Measurements from ENCODE around the gene MEX3A. TPM values are rescaled to one million over a fixed set of nuclear protein-coding genes. Genes with fewer than 3 reads are reported as not detected.

The MEX3A gene
- total and polyA plus RNA-seq, 10 donors = 0.11 to 0.76 (median 0.30) TPM

GRCh38 chr1:156075162-156075561, 7.1 kb downstream of the MEX3A start:
- WGBS, 5 donors = 16 to 57% (median 41%) methylated on average over 3 of the region's 3 CpGs
- TF ChIP-seq POLR2A (IDR thresholded peaks at IDR 0.05) (no peak), POLR2AphosphoS5 (IDR thresholded peaks at IDR 0.05) (no peak), CTCF (IDR thresholded peaks at IDR 0.05 in 8 of 11, conservative IDR thresholded peaks at IDR 0.05 in 3 of 11) (no peak)

GRCh38 chr1:156074661-156075060, 7.6 kb downstream of the MEX3A start:
- no peak overlapping the region for H3K4me3 ChIP-seq
- DNase-seq = no peak
- no peak overlapping the region for H3K27ac ChIP-seq
- H3K27me3 ChIP-seq (replicated peaks in 1 of 7) = peaks cover 0 to 22% (median 0%) of the 10 kb centered on the region in 7 donors
- H3K4me1 ChIP-seq = peaks cover 5 to 28% (median 18%) of the 10 kb centered on the region in 6 donors
- no peaks in the 10 kb centered on the region for H3K36me3 ChIP-seq
- intact Hi-C loops (cut with DNase I; ENCODE audit: low total_unique reads) = no loop called here
- no peaks in the 10 kb centered on the region for H3K9me3 ChIP-seq
- 62 to 87% (median 71%) methylated on average over 5 to 8 of the region's 8 CpGs for WGBS, 5 donors
- TF ChIP-seq CTCF (IDR thresholded peaks at IDR 0.05 in 8 of 11, conservative IDR thresholded peaks at IDR 0.05 in 3 of 11) = no peak
- TF ChIP-seq POLR2A (IDR thresholded peaks at IDR 0.05) = no peak
- TF ChIP-seq POLR2AphosphoS5 (IDR thresholded peaks at IDR 0.05) = no peak

More at GRCh38 chr1:156075162-156075561, 7.1 kb downstream of the MEX3A start:
- Histone ChIP-seq H3K36me3 (no peaks in the 10 kb centered on the region), H3K27me3 (replicated peaks in 1 of 7) (peaks cover 0 to 21% (median 0%) of the 10 kb centered on the region in 7 donors), H3K27ac (no peak overlapping the region), H3K4me3 (no peak overlapping the region), H3K4me1 (peaks cover 5 to 28% (median 18%) of the 10 kb centered on the region in 6 donors), H3K9me3 (no peaks in the 10 kb centered on the region)
- DNase-seq = no peak
- intact Hi-C loops (cut with DNase I; ENCODE audit: low total_unique reads) = no loop called here

GRCh38 chr1:156073740-156074139, 8.5 kb downstream of the MEX3A start:
- no peak overlapping the region for H3K27ac ChIP-seq
- DNase-seq = no peak
- H3K36me3 ChIP-seq = no peaks in the 10 kb centered on the region
- intact Hi-C loops (cut with DNase I; ENCODE audit: low total_unique reads) = no loop called here
- no peaks in the 10 kb centered on the region for H3K9me3 ChIP-seq
- peaks cover 5 to 28% (median 18%) of the 10 kb centered on the region in 6 donors for H3K4me1 ChIP-seq
- 69 to 85% (median 79%) methylated on average over 5 of the region's 5 CpGs for WGBS, 5 donors
- TF ChIP-seq POLR2AphosphoS5 (IDR thresholded peaks at IDR 0.05) (no peak), POLR2A (IDR thresholded peaks at IDR 0.05) (no peak), CTCF (IDR thresholded peaks at IDR 0.05 in 8 of 11, conservative IDR thresholded peaks at IDR 0.05 in 3 of 11) (no peak)
- H3K4me3 ChIP-seq = no peak overlapping the region
- H3K27me3 ChIP-seq (replicated peaks in 1 of 7) = peaks cover 0 to 22% (median 0%) of the 10 kb centered on the region in 7 donors

- Histone ChIP-seq H3K4me3 (no peak overlapping the region), H3K36me3 (no peaks in the 10 kb centered on the region), H3K27ac (no peak overlapping the region), H3K27me3 (replicated peaks in 1 of 7) (peaks cover 0 to 22% (median 0%) of the 10 kb centered on the region in 7 donors), H3K4me1 (peaks cover 5 to 28% (median 18%) of the 10 kb centered on the region in 6 donors), H3K9me3 (no peaks in the 10 kb centered on the region)
- no peak for DNase-seq
- 0 to 38% (median 27%) methylated on average over 1 of the region's 1 CpG for WGBS, 5 donors
- TF ChIP-seq POLR2A (IDR thresholded peaks at IDR 0.05) (no peak), CTCF (IDR thresholded peaks at IDR 0.05 in 8 of 11, conservative IDR thresholded peaks at IDR 0.05 in 3 of 11) (no peak), POLR2AphosphoS5 (IDR thresholded peaks at IDR 0.05) (no peak)
- intact Hi-C loops (cut with DNase I; ENCODE audit: low total_unique reads) = no loop called here
Observed at GRCh38 chr1:156073110-156073687, 9.1 kb downstream of the MEX3A start.
